ENCODE measurements around the gene GRID2. TPM values are rescaled to one million over a fixed set of nuclear protein-coding genes. Genes with fewer than 3 reads are reported as not detected.
"Not testable (repeated sequence)": the region's sequence is repeated elsewhere in the genome, so short reads cannot be mapped to it uniquely, and the experiment has no call there.

The GRID2 gene
- total RNA-seq, 1 donor from 2014 or later = not detected

DNA sequence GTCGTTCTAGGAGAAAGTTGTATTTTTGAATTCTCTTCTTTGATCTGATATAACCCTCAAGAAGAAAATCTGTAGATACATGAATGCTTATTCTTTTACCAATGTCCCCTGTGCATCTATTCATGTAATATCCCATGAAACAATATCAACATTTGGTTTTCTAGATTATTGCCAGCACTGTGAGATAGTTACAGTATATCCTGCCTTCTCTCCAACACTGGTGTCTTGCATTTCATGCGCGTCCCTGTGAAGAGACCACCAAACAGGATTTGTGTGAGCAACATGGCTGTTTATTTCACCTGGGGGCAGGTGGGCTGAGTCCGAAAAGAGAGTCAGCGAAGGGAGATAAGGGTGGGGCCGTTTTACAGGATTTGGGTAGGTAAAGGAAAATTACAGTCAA lies 135.0 kb downstream of the GRID2 start:
- DNase-seq (ENCODE audit: low read depth) = not testable (repeated sequence)

- not testable (repeated sequence) for DNase-seq (ENCODE audit: low read depth)
These were observed 138.4 kb downstream of the GRID2 start for GRCh38 chr4:92442131-92442530.

- DNase-seq (ENCODE audit: low read depth) = not testable (repeated sequence)
These were observed 140.5 kb downstream of the GRID2 start for GRCh38 chr4:92444143-92444843.

DNA sequence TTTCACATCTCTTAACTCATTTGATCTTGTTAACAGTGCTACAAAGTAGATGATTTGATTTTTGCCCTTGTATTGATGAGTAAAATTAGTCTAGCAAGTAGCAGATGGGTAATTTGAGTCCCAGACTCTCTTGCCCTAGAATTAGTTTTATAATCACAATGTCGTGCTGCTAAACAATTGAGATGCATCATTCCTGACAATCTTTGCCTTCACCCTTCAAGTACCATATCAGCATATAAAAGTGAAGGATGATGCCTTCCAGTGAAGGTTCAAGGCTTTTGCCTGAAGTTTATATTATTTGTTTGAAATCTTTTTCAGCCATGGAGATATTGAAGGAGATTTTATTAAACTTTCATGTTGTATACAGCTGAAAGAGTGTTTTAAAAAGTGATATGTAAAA lies 141.4 kb downstream of the GRID2 start:
- DNase-seq (ENCODE audit: low read depth) = no peak

GRCh38 chr4:92447255-92447905 lies 143.6 kb downstream of the GRID2 start:
- no peak for DNase-seq (ENCODE audit: low read depth)

GRCh38 chr4:92448176-92448575 lies 144.4 kb downstream of the GRID2 start:
- DNase-seq (ENCODE audit: low read depth) = not testable (repeated sequence)

- no peak for DNase-seq (ENCODE audit: low read depth)
These were observed 146.9 kb downstream of the GRID2 start for GRCh38 chr4:92450694-92451093.

DNA sequence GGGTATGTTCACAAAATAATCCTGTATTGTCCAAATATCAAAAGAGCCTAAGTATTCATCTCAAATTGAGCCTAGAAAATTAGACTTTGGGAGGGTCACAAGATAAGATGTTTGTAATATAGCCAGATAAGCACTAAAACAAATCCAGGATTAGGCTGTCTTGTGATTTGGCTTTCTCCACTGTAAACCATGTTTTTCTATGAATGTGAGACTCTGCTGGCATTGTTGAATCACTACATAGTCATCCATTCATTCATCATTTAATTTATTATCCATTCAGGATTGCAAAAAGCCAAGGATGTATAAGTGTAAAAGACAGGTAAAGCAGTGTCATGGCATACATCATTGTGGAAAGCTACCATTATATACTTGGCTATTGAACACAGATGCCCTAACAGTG lies 148.0 kb downstream of the GRID2 start:
- DNase-seq (ENCODE audit: low read depth) = no peak

GRCh38 chr4:92452383-92452782 lies 148.6 kb downstream of the GRID2 start:
- DNase-seq (ENCODE audit: low read depth) = not testable (repeated sequence)

DNA sequence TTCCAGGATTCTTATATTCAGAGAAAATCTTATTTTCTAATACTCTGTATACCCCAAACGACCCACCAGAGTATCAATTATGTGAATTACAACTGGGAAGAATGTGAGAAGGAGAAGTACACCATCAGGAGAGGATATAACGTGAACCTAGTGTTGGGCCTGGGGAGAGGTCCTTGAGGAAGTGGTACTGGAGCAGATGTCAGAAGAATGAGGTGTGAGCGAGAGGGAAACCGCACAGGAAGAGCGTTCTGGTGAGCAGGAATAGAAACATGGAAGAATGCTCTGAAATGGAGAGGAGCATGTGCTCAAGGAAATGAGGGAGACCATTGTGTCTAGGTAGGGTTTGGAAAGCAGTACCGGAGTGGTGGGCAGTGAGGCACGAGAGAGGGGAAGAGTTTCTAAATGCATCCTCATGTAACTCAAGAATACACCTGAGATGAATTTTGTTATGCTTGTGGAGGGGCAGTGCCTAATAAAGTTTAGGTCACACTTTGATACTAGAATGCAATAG lies 151.6 kb downstream of the GRID2 start:
- DNase-seq (ENCODE audit: low read depth) = no peak

DNA sequence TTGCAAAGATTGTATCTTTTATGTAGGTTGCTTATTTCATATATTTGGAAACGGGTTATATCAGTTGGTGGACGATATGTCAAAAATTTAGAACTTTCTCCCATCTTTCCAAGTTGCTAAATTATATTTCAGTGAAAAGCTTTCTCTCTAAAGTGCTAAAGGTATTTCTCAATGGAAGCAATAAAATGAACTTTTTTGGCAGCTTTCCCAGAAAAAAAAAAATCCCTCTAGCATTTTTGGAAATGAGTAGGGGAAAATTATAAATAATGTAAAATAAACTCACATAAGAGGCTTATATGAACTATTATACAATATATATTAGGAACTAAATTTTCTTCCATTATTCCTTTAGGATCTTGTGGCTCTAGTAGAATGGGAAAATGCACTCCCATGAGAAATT lies 152.2 kb downstream of the GRID2 start:
- no peak for DNase-seq (ENCODE audit: low read depth)

DNA sequence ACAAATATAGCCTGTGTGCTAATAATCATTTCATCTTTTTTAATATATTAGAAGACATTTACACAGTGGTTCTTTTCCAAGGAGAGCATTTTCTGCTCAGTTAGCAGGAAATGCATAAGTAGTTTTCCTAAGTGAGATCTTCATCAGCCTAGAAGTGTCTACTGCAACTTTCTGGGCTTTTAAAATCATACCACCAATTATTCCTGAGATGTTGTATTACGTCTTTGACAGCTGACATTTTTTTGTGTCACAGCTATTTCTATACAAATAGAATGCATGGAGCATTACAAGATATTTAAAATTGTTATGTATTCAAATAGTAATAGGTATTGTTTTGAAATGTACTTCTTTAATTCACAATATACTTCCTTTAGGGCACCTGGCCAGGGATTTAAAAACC lies 158.0 kb downstream of the GRID2 start:
- DNase-seq (ENCODE audit: low read depth) = no peak

DNA sequence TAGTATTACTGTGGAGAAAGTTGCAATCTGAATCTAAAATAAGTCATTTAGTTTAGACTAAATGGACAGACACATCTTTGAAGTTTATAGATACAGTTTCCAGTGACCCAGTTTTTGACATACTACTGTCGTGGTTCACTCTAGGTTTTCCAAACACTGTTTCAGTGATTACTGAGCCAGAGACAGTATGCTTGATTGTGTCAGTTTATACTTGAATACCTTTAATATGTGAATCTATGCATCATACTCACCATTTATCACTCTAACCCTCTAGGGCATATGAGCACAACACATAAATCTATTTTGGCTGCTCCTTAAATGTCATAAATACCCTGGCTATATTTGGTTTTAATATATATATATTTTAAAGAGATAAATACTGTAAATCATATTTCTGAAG lies 173.5 kb downstream of the GRID2 start:
- DNase-seq (ENCODE audit: low read depth) = no peak

DNA sequence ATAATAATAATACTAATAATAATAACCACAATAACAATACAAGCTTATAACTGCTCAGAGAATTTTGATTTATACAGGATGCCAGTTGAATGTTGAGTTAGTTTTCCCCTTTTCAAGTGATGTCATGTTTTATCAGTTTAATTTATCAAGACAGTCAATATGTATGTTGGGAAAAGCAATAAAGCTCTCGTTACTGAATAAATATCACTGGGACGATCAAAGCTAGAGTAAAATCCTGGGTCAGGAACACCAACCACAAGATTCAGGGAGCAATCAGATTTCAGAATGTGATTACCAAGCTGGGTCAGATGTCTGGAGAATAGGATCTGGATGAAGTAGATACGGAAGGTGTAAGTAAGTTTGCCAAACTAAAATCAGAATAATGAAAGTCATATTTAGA lies 179.6 kb downstream of the GRID2 start:
- no peak for DNase-seq (ENCODE audit: low read depth)

GRCh38 chr4:92488496-92488895 lies 184.7 kb downstream of the GRID2 start:
- DNase-seq (ENCODE audit: low read depth) = no peak

- DNase-seq (ENCODE audit: low read depth) = no peak
These were observed 193.4 kb downstream of the GRID2 start for GRCh38 chr4:92497141-92497540.

GRCh38 chr4:92501456-92501855 lies 197.7 kb downstream of the GRID2 start:
- peak; percentile 27 for DNase-seq (ENCODE audit: low read depth)

DNA sequence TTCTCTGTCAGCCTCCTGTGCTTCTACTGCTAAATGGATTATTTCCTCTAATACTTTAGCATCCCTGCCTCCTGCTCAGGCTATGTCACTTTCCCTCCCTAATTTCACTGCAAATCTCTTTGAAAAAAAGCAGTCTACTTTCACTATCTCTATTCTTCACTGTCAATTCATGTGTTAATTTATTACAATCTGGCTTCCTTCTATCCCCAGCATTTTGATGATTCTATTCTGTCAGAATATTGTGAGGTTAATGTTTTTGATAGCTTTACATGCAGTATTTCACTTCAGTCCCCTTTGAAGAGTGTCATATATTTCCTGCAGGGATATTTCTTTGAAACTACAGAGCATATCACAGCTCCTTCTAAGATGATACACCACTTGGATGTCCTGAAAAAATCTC lies 203.2 kb downstream of the GRID2 start:
- DNase-seq (ENCODE audit: low read depth) = no peak

DNA sequence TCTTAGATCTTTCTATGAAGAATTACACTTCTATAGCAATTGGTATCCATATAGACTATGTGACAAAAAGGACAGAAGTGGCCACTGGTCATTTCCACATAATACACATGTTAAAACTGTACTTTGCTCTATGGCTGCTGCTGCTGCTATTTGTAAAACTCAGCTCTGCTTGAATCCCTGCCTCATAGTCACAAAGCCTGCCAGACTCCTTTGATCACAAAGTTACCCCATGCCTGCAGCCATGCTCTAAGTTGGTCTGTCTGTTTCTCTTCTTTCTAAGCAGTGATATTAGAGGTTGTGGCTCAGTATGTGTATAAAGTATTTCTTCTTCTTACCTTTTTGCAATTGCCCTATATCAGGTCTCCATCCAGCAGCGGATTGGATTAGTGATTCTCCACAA lies 210.9 kb downstream of the GRID2 start:
- no peak for DNase-seq (ENCODE audit: low read depth)

- DNase-seq (ENCODE audit: low read depth) = no peak
These were observed 212.7 kb downstream of the GRID2 start for GRCh38 chr4:92516450-92516849.

DNA sequence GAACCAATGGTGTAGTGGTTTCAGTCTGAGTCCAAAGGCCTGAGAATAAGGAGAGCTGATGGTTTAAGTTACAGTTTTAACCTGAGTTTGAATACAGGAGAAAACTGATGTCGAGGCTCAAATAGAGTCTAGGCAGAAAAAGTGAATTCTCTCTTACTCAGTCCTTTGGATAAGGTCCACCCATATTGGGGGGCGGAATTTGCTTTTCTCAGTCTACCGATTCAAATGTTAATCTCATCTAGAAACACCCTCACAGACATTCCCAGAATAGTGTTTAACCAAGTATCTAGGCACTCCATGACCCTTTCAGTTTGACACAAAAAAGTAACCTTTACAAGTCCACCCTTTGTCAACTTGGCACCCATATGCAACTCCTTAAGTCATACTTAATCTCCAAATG lies 216.0 kb downstream of the GRID2 start:
- no peak for DNase-seq (ENCODE audit: low read depth)

DNA sequence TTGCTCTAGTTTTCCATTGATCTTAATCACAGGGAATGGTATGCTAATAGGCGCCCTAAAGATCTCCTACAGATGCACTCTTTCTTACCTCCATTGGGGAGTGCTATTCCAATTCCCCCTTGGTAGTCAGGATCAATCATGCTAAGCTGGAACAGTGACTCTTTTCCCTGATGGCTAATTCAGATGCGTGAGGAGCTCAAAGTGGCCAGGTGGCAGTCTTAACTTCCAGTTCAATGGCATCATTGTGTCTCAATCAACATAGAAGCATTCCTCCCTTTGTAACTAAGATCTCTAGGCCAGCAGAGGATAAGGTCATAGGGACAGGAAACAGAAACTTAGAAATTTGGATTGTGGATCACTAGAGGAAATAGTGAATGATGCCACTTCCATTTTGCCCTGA lies 216.8 kb downstream of the GRID2 start:
- no peak for DNase-seq (ENCODE audit: low read depth)

GRCh38 chr4:92521941-92522340 lies 218.2 kb downstream of the GRID2 start:
- DNase-seq (ENCODE audit: low read depth) = no peak
